A673 (cell line): ENCODE data around the gene MYO6. TPM values are rescaled to one million over a fixed set of nuclear protein-coding genes. Genes with fewer than 3 reads are reported as not detected.

Experiments
- BruUV-seq: library from RNA; stranded (reverse); fragments of 400-500 nt; replicated peaks from 2 replicates; lab custom pipeline; 2021; lab: Mats Ljungman, UMichigan
- CTCF ChIA-PET: fragments of 300-600 bp; sonication (Branson Sonifier 250); formaldehyde crosslinking; loops from one replicate; lab custom pipeline; 2022; ENCODE audit warnings: antibody characterized with exemption; lab: Charles Lee
- POLR2A ChIA-PET: fragments of 300-600 bp; sonication (Branson Sonifier 250); formaldehyde crosslinking; loops from one replicate; lab custom pipeline; 2022; ENCODE audit warnings: antibody characterized with exemption; ENCODE audit not compliant: low non-redundant PET; lab: Charles Lee
- DNase-seq: peaks from one replicate; pipeline ENCODE4 v3.0.0-alpha.2; 2015; ENCODE audit warnings: low spot score
- H3K27ac ChIP-seq: fragments of 200-600 bp; sonication (generic); 2 replicates; pipeline ENCODE4 v1.5.1; 2016; ENCODE audit warnings: mixed run types, low read depth, mild to moderate bottlenecking, mixed read lengths, antibody characterized with exemption, low read length; ENCODE audit not compliant: poor library complexity, severe bottlenecking
- H3K27me3 ChIP-seq: fragments of 200-600 bp; sonication (generic); replicated peaks from 2 replicates; pipeline ENCODE4 v1.6.1; 2017; ENCODE audit warnings: mixed run types, low read depth, mild to moderate bottlenecking, mixed read lengths, antibody characterized with exemption, low read length; ENCODE audit not compliant: insufficient read depth, poor library complexity
- H3K36me3 ChIP-seq: fragments of 200-600 bp; sonication (generic); 2 replicates; pipeline ENCODE4 v1.6.1; 2016; ENCODE audit warnings: mixed run types, mild to moderate bottlenecking, mixed read lengths, antibody characterized with exemption, low read length; ENCODE audit not compliant: insufficient read depth, poor library complexity, severe bottlenecking
- H3K4me1 ChIP-seq: fragments of 200-600 bp; sonication (generic); 2 replicates; pipeline ENCODE4 v1.6.1; 2017; ENCODE audit warnings: mixed run types, mild to moderate bottlenecking, mixed read lengths, antibody characterized with exemption, low read length; ENCODE audit not compliant: insufficient read depth, poor library complexity, severe bottlenecking
- H3K4me3 ChIP-seq: fragments of 200-600 bp; sonication (generic); 2 replicates; pipeline ENCODE4 v1.5.1; 2016; ENCODE audit warnings: low read depth, mixed run types, mild to moderate bottlenecking, mixed read lengths, low read length; ENCODE audit not compliant: poor library complexity, severe bottlenecking
- H3K9me3 ChIP-seq: fragments of 200-600 bp; sonication (generic); 2 replicates; pipeline ENCODE4 v1.6.1; 2016; ENCODE audit warnings: mixed run types, low read depth, mild to moderate bottlenecking, mixed read lengths, antibody characterized with exemption, low read length; ENCODE audit not compliant: poor library complexity, severe bottlenecking
- EZH2 ChIP-seq: fragments of 200-600 bp; sonication (generic); IDR thresholded peaks from 2 replicates; pipeline ENCODE4 v1.6.1; 2017; ENCODE audit warnings: borderline replicate concordance, low read depth, mild to moderate bottlenecking, mixed read lengths, antibody characterized with exemption, low read length; ENCODE audit not compliant: poor library complexity, severe bottlenecking
- intact Hi-C: fragments of 100-400 bp; cut with micrococcal nuclease; formaldehyde crosslinking; loops from one replicate; pipeline ENCODE4 v1.10.0; 2022; ENCODE audit not compliant: unreplicated experiment
- total RNA-seq: library from RNA; stranded (reverse); gene quantifications from 2 replicates; pipeline ENCODE4 v1.2.3, GENCODE V29; 2021
- TF ChIP-seq, protein P1 (sequence below): fragments of 300-800, 200-600 bp; sonication (generic); conservative IDR thresholded peaks from 2 replicates; pipeline ENCODE4 v1.5.1; 2017; ENCODE audit warnings: low read depth, mild to moderate bottlenecking, antibody characterized with exemption, low read length, moderate library complexity, mixed read lengths

MYO6 gene
- total RNA-seq, 1 experiment from 2014 or later, result 1.8 TPM

DNA sequence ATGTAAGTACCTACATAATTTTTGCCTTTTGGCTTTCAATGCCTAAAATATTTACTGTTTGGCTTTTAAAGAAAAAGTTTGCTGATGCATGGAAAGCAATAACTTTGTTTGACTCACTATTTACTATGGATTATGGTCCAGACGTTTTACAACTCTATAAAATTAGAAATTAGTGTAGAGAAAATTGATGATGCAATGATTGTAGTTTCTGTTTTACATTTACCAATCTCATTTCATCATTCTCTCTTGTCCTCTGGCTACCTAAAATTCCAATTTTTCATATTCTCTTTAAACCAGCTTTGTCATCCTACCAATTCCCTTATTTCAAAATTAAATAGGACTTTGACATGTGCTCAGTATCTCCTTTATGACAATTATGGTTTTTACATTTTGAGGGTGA is 192.5 kb downstream of the MYO6 start:
- no peak overlapping the region for H3K4me3 ChIP-seq
- ChIA-PET POLR2A (no interaction called here), CTCF (no interaction called here)
- H3K36me3 ChIP-seq, result no peaks in the 10 kb centered on the region
- BruUV-seq, result no TSS peak
- no peak overlapping the region for H3K27ac ChIP-seq
- H3K4me1 ChIP-seq, result no peaks in the 10 kb centered on the region
- no peaks in the 10 kb centered on the region for H3K9me3 ChIP-seq
- TF ChIP-seq EZH2, result no peak
- TF ChIP-seq, protein P1, sequence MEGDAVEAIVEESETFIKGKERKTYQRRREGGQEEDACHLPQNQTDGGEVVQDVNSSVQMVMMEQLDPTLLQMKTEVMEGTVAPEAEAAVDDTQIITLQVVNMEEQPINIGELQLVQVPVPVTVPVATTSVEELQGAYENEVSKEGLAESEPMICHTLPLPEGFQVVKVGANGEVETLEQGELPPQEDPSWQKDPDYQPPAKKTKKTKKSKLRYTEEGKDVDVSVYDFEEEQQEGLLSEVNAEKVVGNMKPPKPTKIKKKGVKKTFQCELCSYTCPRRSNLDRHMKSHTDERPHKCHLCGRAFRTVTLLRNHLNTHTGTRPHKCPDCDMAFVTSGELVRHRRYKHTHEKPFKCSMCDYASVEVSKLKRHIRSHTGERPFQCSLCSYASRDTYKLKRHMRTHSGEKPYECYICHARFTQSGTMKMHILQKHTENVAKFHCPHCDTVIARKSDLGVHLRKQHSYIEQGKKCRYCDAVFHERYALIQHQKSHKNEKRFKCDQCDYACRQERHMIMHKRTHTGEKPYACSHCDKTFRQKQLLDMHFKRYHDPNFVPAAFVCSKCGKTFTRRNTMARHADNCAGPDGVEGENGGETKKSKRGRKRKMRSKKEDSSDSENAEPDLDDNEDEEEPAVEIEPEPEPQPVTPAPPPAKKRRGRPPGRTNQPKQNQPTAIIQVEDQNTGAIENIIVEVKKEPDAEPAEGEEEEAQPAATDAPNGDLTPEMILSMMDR, result no peak
- no peak for DNase-seq
- H3K27me3 ChIP-seq, result no peaks in the 10 kb centered on the region
- intact Hi-C loops, result no loop called here

GRCh38 chr6:75943381-75943780 is 194.3 kb downstream of the MYO6 start:
- Histone ChIP-seq H3K4me3 (no peak overlapping the region), H3K36me3 (no peaks in the 10 kb centered on the region), H3K27ac (no peak overlapping the region), H3K27me3 (peaks cover 11% of the 10 kb centered on the region), H3K4me1 (no peaks in the 10 kb centered on the region), H3K9me3 (no peaks in the 10 kb centered on the region)
- POLR2A ChIA-PET, result no interaction called here
- intact Hi-C loops, result no loop called here
- CTCF ChIA-PET, result no interaction called here
- no peak for DNase-seq
- no TSS peak for BruUV-seq
- TF ChIP-seq EZH2, result no peak
- TF ChIP-seq, protein P1, result no peak

DNA sequence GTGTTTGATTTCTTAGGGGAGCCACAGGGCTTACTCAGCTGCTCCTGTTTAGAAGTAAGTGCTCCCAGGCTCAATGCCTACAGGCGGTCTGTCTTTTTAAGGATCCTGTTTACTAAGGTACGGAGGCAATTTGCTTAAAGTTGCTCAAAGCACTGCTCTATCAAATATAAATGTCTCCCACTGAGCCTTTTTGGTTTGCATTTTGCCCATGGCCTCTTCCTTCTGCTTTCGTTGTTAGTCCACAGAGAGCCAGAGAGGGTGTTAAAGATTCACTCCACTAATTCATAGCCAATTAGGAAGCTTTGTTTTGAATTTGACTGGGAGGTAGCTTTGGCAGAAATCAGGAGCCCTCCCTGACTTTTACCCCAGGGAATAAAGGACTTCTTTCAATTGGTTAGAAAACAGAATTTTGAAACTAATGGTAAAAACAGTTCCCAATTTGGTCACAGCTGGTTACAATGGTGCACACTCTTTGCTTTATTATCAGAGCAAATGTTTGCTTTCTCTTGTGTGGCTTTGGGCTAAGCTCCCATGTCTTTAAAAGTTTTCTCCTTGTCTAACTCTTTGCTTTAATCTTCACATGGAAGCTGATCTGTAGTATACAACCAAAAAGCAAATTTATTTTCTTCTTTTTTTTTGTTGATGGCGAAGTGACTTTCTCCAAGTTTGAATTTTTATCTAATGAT is 197.2 kb downstream of the MYO6 start:
- no peak overlapping the region for H3K4me3 ChIP-seq
- H3K27me3 ChIP-seq, result peaks cover 11% of the 10 kb centered on the region
- no peak for TF ChIP-seq EZH2
- TF ChIP-seq, protein P1, result no peak
- H3K9me3 ChIP-seq, result no peaks in the 10 kb centered on the region
- ChIA-PET CTCF (interaction anchor here (1.0 kb wide), 1 partner anchor 11 kb away, joined by 3 read pairs; no protein-coding TSS in a partner anchor), POLR2A (no interaction called here)
- no peak overlapping the region for H3K27ac ChIP-seq
- BruUV-seq, result no TSS peak
- H3K4me1 ChIP-seq, result no peaks in the 10 kb centered on the region
- intact Hi-C loops, result no loop called here
- no peak for DNase-seq
- H3K36me3 ChIP-seq, result no peaks in the 10 kb centered on the region
